Ishikawa (cell line): ENCODE results near the gene PPP1R18.
A peak's percentile ranks its signal among the peaks of the same experiment; 100 is the strongest.

ENCODE experiments used
- CREB1 ChIP-seq: IDR thresholded peaks from 2 replicates; pipeline ENCODE4 v1.6.1; 2012; ENCODE audit warnings: low read depth
- EGR1 ChIP-seq: IDR thresholded peaks from 2 replicates; pipeline ENCODE4 v1.6.1; 2012
- EP300 ChIP-seq: IDR thresholded peaks from 2 replicates; pipeline ENCODE4 v1.6.1; 2012; ENCODE audit warnings: borderline replicate concordance
- FOXM1 ChIP-seq: IDR thresholded peaks from 2 replicates; pipeline ENCODE4 v1.6.1; 2012; ENCODE audit warnings: low read depth, borderline replicate concordance
- RAD21 ChIP-seq: IDR thresholded peaks from 2 replicates; pipeline ENCODE4 v1.6.1; 2012; ENCODE audit warnings: low read depth
- REST ChIP-seq: IDR thresholded peaks from 2 replicates; pipeline ENCODE4 v1.6.1; 2012; ENCODE audit warnings: low read depth, mild to moderate bottlenecking
- TAF1 ChIP-seq: IDR thresholded peaks from 2 replicates; pipeline ENCODE4 v1.6.1; 2012; ENCODE audit warnings: low read depth, mild to moderate bottlenecking
- TCF12 ChIP-seq: IDR thresholded peaks from 2 replicates; pipeline ENCODE4 v1.6.1; 2012; ENCODE audit warnings: low read depth
- TEAD4 ChIP-seq: IDR thresholded peaks from 2 replicates; pipeline ENCODE4 v1.6.1; 2012
- ZBTB7A ChIP-seq: IDR thresholded peaks from 2 replicates; pipeline ENCODE4 v1.6.1; 2012; ENCODE audit warnings: low read depth
- TF ChIP-seq, protein P1 (sequence below): IDR thresholded peaks from 2 replicates; pipeline ENCODE4 v1.6.1; 2012

- TF ChIP-seq FOXM1 (peak; percentile 92), REST (0 out of 2 replicates have a peak, but pooled peaks have one; percentile 10), CREB1 (peak; percentile 56), EGR1 (peak; percentile 49), EP300 (peak; percentile 47; the same call in 1 of the 2 replicates), RAD21 (peak; percentile 23; the same call in 1 of the 2 replicates), TEAD4 (peak; percentile 61), ZBTB7A (0 out of 2 replicates have a peak, but pooled peaks have one; percentile 54), TCF12 (peak; percentile 87), TAF1 (peak; percentile 86)
- TF ChIP-seq, protein P1, sequence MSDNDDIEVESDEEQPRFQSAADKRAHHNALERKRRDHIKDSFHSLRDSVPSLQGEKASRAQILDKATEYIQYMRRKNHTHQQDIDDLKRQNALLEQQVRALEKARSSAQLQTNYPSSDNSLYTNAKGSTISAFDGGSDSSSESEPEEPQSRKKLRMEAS, result peak; percentile 86
Measured at GRCh38 chr6:30717129-30717844, 30.8 kb upstream of the PPP1R18 start, which contains the start of gene MDC1.
